Natural killer cell treated with Interleukin-12 subunit alpha and Interleukin-12 subunit beta and Interleukin-15 and Interleukin-18, amount 100 ng/mL, for 72 hours (primary cell): Measurements from ENCODE around the gene ATXN7. TPM values are rescaled to one million over a fixed set of nuclear protein-coding genes. Genes with fewer than 3 reads are reported as not detected.
A peak's percentile ranks its signal among the peaks of the same experiment; 100 is the strongest.

Experiments used
- ATAC-seq, 2 donors: fragments of 150-1000 bp; cut with Tn5 transposase in 1 of 2; sonication (Bioruptor Pico), chemical (Tn5 transposase) in 1 of 2; 2 replicates each; pipeline ENCODE4 v1.10.0; 2021
- DNase-seq: peaks from one replicate; pipeline ENCODE4 v3.0.0; 2022; ENCODE audit warnings: low spot score
- H3K27ac Mint-ChIP-seq, 2 donors: 1 replicate in 1 of 2; 2 replicates in 1 of 2; pipeline ENCODE4 v1.8.0; 2022; ENCODE audit warnings: mixed read lengths in 2 of 2, mild to moderate bottlenecking in 1 of 2, moderate library complexity in 1 of 2
- H3K27me3 Mint-ChIP-seq, 2 donors: 1 replicate in 1 of 2; 2 replicates in 1 of 2; pipeline ENCODE4 v1.8.0; 2022; ENCODE audit warnings: mixed read lengths in 2 of 2
- H3K36me3 Mint-ChIP-seq: one replicate; pipeline ENCODE4 v1.8.0; 2022; ENCODE audit warnings: mixed read lengths
- H3K4me1 Mint-ChIP-seq, 2 donors: 1 replicate in 1 of 2; 2 replicates in 1 of 2; pipeline ENCODE4 v1.8.0; 2022; ENCODE audit warnings: low read depth in 2 of 2, mixed read lengths in 2 of 2, mild to moderate bottlenecking in 1 of 2
- H3K4me3 Mint-ChIP-seq: one replicate; pipeline ENCODE4 v1.8.0; 2022; ENCODE audit warnings: mixed read lengths
- H3K9me3 Mint-ChIP-seq: 2 replicates; pipeline ENCODE4 v1.8.0; 2022; ENCODE audit warnings: mixed read lengths
- total RNA-seq, 2 donors: library from RNA; stranded (reverse); gene quantifications; one replicate each; pipeline ENCODE4 v1.2.3, GENCODE V29; 2022

The ATXN7 gene
- total RNA-seq, 2 donors from 2014 or later: 96.5 to 101 TPM

DNA sequence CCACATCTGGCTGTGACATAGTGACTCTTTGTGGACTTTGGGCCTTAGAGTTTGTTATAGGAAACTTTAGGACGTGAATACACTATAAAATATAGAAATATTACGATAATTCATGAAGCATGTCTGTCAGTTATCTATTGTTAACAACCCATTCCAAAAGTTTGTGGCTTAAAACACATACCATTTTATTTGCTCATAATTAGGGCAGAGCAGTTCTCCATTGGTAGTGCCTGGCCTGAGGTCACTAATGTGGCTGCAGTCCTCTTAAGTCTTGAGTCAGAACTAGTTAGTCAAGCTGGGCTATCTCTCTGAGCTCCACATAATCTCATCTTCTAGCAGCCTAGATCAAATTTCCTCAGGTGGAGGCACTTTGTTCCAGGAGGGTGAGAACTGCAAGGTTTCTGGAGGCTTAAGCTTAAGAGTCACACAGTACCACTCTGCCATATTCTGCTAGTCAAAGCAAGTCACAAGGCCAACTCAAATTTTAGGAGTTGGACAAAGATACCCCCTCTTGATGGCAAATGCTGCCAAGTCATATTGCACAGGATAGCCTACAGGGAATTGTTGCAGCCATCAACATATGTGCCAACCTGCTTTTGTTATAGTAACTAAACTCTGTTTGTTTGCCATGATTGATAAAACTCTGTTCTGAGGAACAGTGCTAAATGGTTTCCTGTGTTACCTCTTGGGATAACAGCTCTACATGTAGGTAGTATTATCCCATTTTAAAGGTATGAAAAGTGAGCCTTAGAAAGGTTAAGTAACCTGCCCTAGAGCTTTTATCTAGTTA is 8.7 kb downstream of the ATXN7 start:
- H3K36me3 Mint-ChIP-seq: no peaks in the 10 kb centered on the region
- H3K27me3 Mint-ChIP-seq: no peaks in the 10 kb centered on the region
- DNase-seq (no peak), ATAC-seq (no peak)
- H3K4me1 Mint-ChIP-seq: peaks cover 27 to 32% of the 10 kb centered on the region in 2 donors
- no peak overlapping the region for H3K4me3 Mint-ChIP-seq
- no peak overlapping the region for H3K27ac Mint-ChIP-seq
- H3K9me3 Mint-ChIP-seq: no peaks in the 10 kb centered on the region

DNA sequence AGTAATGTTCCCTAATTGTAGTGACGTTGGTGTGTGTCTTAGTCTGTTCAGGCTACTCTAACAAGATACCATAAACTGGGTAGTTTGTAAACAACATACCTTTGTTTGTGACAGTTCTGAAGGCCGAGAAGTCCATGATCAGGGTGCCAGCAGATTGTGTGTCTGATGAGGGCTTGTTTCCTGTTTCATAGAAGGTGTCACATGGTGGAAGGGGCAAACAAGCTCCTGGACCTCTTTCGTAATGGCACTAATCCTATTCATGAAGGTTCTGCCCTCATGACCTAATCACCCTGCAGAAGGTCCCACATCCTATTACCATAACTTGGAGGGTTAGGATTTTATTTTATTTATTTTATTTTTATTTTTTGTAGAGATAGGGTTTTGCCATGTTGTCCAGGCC is 11.1 kb downstream of the ATXN7 start:
- Mint-ChIP-seq H3K4me1 (peaks cover 42 to 45% of the 10 kb centered on the region in 2 donors), H3K27ac (peak overlapping the region in 1 of 2 donors; percentile 29), H3K36me3 (no peaks in the 10 kb centered on the region), H3K27me3 (no peaks in the 10 kb centered on the region), H3K4me3 (no peak overlapping the region), H3K9me3 (no peaks in the 10 kb centered on the region)
- ATAC-seq (peak; percentile 46 to 70), DNase-seq (no peak)

DNA sequence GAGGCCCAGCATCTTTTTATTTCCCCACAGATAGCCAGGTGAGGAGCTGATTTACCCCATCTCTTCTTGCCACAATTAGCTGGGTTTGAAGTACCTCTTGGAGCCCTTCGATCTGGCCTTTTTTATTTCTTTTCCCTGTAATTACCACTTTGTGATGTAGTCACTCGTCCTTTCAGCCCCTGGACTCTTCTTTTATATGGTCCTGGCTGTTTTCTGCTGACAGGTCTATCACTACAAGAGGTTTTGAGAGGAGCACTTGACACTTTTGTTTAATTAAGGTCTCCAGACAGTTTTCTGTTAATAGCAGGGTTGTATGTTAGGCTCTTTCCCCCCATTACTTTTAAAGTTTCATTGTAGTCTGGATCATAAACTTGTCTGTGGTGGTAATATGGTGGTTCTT is 11.8 kb downstream of the ATXN7 start:
- Mint-ChIP-seq H3K27ac (peak overlapping the region in 1 of 2 donors; percentile 31), H3K4me1 (peaks cover 44 to 47% of the 10 kb centered on the region in 2 donors), H3K36me3 (no peaks in the 10 kb centered on the region), H3K9me3 (no peaks in the 10 kb centered on the region), H3K27me3 (no peaks in the 10 kb centered on the region), H3K4me3 (no peak overlapping the region)
- DNase-seq: no peak
- no peak for ATAC-seq

DNA sequence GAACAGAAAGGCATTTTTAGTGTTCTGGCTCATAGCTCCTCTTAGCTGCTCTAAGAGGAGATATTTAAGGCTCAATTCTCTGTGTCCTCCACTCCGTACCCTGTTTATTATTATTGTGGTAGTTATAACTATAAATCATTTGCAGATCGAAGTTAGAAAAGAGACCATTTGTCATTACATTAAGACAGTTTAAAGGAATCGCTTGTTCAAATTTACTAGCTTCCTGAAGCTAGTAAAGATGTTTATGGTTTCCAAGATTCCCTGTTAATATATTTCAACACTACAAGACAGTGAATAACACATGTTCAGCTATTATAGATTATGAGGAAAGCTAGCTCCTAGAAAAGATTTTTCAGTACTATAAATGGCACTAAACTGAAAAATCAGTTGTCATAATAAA is 12.6 kb downstream of the ATXN7 start:
- H3K4me1 Mint-ChIP-seq: peaks cover 45 to 49% of the 10 kb centered on the region in 2 donors
- no peaks in the 10 kb centered on the region for H3K27me3 Mint-ChIP-seq
- no peaks in the 10 kb centered on the region for H3K9me3 Mint-ChIP-seq
- no peak for DNase-seq
- ATAC-seq: no peak
- H3K36me3 Mint-ChIP-seq: no peaks in the 10 kb centered on the region
- peak overlapping the region in 1 of 2 donors; percentile 31 for H3K27ac Mint-ChIP-seq
- H3K4me3 Mint-ChIP-seq: no peak overlapping the region

DNA sequence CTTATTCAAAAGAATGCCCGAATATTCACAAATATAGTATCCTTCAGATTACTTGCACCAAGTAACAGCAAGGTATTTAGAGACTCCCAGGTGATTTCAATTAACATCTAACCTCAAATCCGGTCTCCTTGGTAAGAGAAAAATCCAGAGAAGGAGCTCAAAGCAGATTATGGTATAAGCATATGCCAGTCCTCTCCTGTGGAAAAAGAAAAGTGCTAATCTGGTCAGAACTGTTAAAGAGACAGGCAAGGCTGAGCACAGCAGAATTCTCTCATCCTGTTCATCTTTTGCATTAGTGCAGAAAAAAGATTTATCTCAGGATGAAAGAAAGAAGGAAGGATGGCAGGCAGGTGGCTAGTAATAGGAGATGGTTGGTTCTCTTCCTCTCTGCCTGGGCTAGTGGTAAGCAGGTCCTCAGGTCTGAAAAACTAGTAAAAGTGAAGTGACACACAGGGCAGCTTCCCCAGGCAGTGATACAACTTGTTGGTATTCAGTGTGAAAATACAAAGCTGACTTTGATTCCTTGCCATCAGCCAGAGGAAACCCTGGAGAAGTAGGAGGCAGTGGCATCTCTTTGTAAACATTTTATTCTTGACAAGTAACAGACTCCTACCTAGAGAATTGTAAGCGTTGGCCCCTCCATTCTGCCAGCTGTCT is 14.2 kb downstream of the ATXN7 start:
- H3K27ac Mint-ChIP-seq: peak overlapping the region in 1 of 2 donors; percentile 20
- ATAC-seq (no peak), DNase-seq (no peak)
- H3K4me1 Mint-ChIP-seq: peaks cover 45 to 48% of the 10 kb centered on the region in 2 donors
- no peaks in the 10 kb centered on the region for H3K27me3 Mint-ChIP-seq
- no peaks in the 10 kb centered on the region for H3K36me3 Mint-ChIP-seq
- H3K4me3 Mint-ChIP-seq: no peak overlapping the region
- no peaks in the 10 kb centered on the region for H3K9me3 Mint-ChIP-seq

DNA sequence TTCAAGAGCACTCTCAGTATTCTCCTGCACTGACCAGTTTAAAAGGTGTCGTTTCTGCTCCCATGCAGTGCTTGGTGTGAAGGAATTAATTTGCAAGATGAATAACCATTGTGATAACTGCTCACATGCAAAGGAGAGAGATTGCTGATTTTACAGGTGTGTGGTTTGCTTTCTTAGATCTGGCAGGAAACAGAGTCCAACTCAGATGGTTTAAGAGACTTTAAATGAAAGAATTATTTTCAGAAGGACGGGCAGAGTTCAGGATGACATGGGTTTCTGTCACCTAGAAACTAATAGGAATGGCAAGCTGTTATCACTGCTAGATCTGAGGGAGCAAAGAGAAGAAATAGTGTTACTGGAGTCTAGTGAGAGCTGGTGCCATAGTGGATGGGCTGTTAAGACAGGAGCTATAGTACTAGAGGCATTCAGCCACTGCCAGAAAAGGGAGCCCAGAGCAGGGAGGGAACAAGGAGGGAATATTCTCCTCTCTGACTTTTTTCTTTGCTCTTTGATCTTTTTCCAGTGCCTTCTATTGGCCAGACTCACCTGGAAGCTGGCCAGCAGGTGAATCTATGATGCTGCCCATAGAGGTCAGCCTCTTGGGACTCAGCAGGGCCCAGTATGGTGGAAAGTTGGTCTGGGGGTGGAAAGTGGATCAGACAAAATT is 14.9 kb downstream of the ATXN7 start:
- ATAC-seq (no peak), DNase-seq (no peak)
- H3K4me3 Mint-ChIP-seq: no peak overlapping the region
- H3K27me3 Mint-ChIP-seq: no peaks in the 10 kb centered on the region
- H3K36me3 Mint-ChIP-seq: no peaks in the 10 kb centered on the region
- no peaks in the 10 kb centered on the region for H3K9me3 Mint-ChIP-seq
- H3K27ac Mint-ChIP-seq: peak overlapping the region in 1 of 2 donors; percentile 20
- H3K4me1 Mint-ChIP-seq: peaks cover 45 to 52% of the 10 kb centered on the region in 2 donors

DNA sequence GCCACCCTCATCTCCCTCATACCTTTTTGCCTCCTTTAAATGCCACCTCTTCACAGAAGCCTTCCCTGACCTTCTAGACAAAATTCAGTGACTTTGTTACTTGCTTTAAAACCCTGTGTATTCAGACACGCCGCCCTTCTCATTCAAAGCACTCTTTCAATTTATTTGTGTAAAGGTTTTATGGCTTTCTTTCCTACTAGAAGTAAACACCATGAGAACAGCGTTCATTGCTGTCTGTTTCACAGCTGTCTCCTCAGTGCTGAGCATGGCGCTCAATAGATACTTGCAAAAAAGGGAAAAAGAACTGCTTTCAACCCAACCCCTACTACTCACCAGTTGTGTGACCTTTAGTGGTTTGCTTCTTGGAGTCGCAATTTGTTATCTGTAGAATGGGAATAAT is 17.0 kb downstream of the ATXN7 start:
- peaks cover 36 to 47% of the 10 kb centered on the region in 2 donors for H3K4me1 Mint-ChIP-seq
- H3K27ac Mint-ChIP-seq: peak overlapping the region in 1 of 2 donors; percentile 15

DNA sequence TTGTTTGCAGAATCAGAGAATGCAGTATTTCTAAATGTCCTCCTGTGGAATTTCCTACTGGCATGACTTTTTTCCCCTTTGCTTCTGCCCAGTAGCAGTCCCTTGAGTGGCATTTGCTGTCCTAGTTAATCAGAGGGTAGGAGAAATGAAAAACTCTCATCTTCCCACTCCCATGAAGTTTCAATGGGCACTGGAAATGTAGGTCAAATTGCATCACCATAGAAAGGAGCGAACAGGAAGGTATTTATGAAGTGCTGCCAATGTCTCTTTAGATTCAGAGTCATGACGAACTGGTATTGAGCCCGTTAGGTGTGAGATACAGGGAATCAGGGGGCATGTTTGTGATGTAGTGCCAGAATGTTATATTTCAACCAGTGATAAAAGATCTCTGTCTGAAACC is 23.2 kb downstream of the ATXN7 start:
- no peaks in the 10 kb centered on the region for H3K9me3 Mint-ChIP-seq
- H3K27me3 Mint-ChIP-seq: no peaks in the 10 kb centered on the region
- no peak for ATAC-seq
- peak overlapping the region in 1 of 2 donors; percentile 14 for H3K27ac Mint-ChIP-seq
- no peaks in the 10 kb centered on the region for H3K36me3 Mint-ChIP-seq
- peaks cover 20 to 27% of the 10 kb centered on the region in 2 donors for H3K4me1 Mint-ChIP-seq
- no peak for DNase-seq
- H3K4me3 Mint-ChIP-seq: no peak overlapping the region

More for the DNA sequence above, 17.0 kb downstream of the ATXN7 start:
- no peaks in the 10 kb centered on the region for H3K9me3 Mint-ChIP-seq
- ATAC-seq (no peak), DNase-seq (no peak)
- H3K4me3 Mint-ChIP-seq: no peak overlapping the region
- no peaks in the 10 kb centered on the region for H3K27me3 Mint-ChIP-seq
- no peaks in the 10 kb centered on the region for H3K36me3 Mint-ChIP-seq

DNA sequence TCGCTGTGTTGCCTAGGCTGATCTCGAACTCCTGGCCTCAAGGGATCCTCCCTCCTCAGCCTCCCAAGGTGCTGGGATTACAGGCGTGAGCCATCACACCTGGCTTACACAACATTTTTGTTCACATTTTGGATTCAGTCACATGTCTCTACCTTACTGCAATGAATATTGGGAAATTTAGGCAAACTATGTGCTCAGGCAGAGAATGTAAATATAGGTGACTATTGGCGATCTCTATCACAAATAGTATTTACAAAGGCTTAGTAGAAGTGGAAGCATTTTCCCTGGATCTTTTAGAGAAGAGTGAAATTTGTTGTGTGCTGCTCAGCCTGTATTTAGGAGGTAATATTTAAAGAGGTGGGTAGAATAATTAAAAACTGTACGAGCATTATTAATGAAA is 27.9 kb downstream of the ATXN7 start:
- no peak overlapping the region for H3K27ac Mint-ChIP-seq
- peaks cover 28 to 36% of the 10 kb centered on the region in 2 donors for H3K4me1 Mint-ChIP-seq
- H3K36me3 Mint-ChIP-seq: no peaks in the 10 kb centered on the region
- no peaks in the 10 kb centered on the region for H3K27me3 Mint-ChIP-seq
- H3K9me3 Mint-ChIP-seq: no peaks in the 10 kb centered on the region
- ATAC-seq (no peak), DNase-seq (no peak)
- H3K4me3 Mint-ChIP-seq: no peak overlapping the region

DNA sequence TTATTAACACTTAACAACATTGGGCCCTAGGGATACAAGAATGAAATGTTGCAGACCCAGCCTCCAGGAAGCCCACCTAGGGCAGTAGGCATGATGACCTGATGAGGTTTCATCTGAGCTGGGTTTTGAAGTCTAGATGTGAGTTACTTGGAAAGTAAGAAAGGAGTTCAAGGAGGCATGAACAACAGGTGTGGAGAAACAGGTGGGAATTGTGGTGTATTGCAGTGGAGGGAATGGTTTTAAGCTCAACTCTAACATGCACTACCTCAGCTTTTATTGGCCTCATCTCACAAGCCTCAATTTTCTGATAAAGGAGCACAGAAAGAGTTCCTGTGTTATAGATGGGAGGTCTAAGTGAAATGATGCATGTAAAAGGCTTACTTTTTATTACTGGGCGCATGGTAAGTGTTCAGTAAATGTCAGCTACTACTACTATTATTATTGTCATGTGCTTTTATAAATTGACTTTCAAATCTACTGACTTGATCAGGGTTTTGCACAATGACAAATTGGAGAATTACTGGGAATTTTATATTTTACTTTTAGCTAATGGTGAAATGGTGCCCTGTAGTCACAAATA is 29.2 kb downstream of the ATXN7 start:
- H3K9me3 Mint-ChIP-seq: no peaks in the 10 kb centered on the region
- peaks cover 22 to 37% of the 10 kb centered on the region in 2 donors for H3K4me1 Mint-ChIP-seq
- no peak overlapping the region for H3K27ac Mint-ChIP-seq
- H3K4me3 Mint-ChIP-seq: no peak overlapping the region
- H3K36me3 Mint-ChIP-seq: no peaks in the 10 kb centered on the region
- DNase-seq: no peak
- H3K27me3 Mint-ChIP-seq: no peaks in the 10 kb centered on the region
- ATAC-seq: no peak

DNA sequence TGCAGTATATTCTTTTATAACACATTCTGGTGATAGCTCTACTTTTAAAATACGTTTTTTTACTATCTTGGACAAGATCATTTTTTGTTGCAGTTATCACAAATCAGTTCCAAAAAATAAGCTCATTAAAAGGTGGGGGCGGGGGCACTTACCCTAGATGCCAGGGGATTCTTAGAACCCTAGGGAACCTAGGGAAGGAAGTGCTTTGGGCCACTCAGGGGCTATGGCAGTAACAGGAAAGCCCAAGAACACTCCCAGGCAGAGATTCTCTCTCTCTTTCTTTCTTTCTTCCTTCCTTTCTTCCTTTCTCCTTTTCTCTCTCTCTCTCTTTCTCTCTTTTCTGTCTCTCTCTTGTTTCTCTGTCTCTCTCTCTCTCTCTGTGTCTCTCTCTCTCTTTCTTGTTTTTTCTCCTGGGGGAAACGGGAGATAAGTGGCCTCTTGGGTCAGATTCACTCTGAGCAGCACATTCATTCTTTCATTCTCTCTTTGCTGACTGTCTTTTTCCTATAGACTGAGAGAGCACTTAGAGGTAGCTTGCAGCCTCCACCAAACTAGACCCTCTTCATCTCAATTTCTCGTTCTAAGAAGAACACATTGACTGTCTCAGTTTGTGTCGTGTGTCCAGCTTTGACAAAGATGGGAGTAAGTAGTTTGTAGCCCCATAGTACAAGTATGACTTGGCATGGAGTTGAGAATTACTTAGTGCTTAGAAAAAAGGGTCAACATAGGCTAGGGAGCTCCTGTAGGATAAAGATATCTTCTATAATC is 31.9 kb downstream of the ATXN7 start:
- ATAC-seq (peak in 1 of 2 donors; percentile 58), DNase-seq (no peak)
- Mint-ChIP-seq H3K27me3 (no peaks in the 10 kb centered on the region), H3K27ac (peak overlapping the region; percentile 13 to 75), H3K9me3 (no peaks in the 10 kb centered on the region), H3K4me1 (peaks cover 25 to 41% of the 10 kb centered on the region in 2 donors), H3K4me3 (peak overlapping the region; percentile 65), H3K36me3 (peaks cover 13% of the 10 kb centered on the region)

DNA sequence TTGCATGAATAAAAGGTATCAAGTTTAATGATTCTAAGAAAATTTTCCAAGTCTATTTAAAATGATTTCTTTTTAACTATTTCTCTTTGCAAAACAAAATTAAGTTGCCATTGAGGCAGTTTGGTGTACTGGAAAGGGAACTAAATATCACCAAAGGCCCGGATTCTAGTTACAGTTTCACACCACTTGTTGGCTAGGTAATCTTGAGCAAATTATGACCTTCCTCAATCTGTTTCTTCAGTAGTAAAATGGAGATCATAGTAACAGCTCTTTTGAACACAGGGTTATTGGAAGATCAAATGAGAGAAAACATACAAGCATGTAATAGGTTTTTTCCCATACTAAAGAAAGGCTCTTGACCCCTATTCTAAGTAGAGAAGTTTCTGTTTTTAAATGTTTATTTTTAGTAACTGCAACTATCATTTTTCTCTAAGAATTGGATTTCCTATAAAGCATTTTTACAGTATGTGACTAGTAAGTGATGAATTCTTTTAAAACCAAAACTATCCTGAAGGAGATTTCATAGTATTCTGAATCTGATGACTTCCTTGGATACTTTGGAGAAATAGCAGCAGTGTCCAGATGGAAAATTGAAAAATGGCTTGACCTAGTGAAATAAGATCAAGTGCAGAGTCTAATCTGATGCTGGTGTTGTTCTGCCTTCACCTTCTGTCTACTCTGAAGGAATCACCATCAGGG is 32.8 kb downstream of the ATXN7 start:
- ATAC-seq (no peak), DNase-seq (no peak)
- no peak overlapping the region for H3K4me3 Mint-ChIP-seq
- H3K9me3 Mint-ChIP-seq: no peaks in the 10 kb centered on the region
- no peaks in the 10 kb centered on the region for H3K27me3 Mint-ChIP-seq
- H3K27ac Mint-ChIP-seq: peak overlapping the region in 1 of 2 donors; percentile 22
- peaks cover 26 to 42% of the 10 kb centered on the region in 2 donors for H3K4me1 Mint-ChIP-seq
- H3K36me3 Mint-ChIP-seq: peaks cover 19% of the 10 kb centered on the region

DNA sequence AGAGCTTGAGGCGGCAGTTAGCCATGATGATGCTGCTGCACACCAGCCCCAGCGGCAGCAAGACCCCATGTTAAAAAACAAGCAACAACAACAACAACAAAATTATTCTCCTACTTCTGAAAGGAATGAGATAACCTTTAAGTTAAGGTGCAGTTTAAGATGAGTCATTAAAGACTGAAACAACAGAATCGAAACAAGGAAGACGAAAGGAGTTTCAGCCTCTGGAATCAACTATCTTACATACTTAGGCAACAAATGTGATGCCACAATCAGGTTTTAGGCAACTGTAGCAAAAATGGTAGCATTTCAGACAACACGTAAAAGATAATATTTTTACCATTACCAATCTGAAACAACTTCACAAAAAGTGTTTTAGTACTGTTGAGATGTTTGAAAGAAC is 36.3 kb downstream of the ATXN7 start:
- no peak for DNase-seq
- H3K4me1 Mint-ChIP-seq: peaks cover 17 to 29% of the 10 kb centered on the region in 2 donors
- no peaks in the 10 kb centered on the region for H3K27me3 Mint-ChIP-seq
- H3K4me3 Mint-ChIP-seq: no peak overlapping the region
- no peaks in the 10 kb centered on the region for H3K9me3 Mint-ChIP-seq
- ATAC-seq: no peak
- H3K27ac Mint-ChIP-seq: peak overlapping the region in 1 of 2 donors; percentile 12
- peaks cover 20% of the 10 kb centered on the region for H3K36me3 Mint-ChIP-seq
